Measurements from ENCODE around the gene GBP4. TPM values are rescaled to one million over a fixed set of nuclear protein-coding genes. Genes with fewer than 3 reads are reported as not detected.

GBP4 gene
- total and polyA plus RNA-seq, 9 of the 15 experiments (the other 6 are each of a cell fraction or from before 2014, with no cell fraction given), result 0.04 to 0.40 (median 0.11) TPM

DNA sequence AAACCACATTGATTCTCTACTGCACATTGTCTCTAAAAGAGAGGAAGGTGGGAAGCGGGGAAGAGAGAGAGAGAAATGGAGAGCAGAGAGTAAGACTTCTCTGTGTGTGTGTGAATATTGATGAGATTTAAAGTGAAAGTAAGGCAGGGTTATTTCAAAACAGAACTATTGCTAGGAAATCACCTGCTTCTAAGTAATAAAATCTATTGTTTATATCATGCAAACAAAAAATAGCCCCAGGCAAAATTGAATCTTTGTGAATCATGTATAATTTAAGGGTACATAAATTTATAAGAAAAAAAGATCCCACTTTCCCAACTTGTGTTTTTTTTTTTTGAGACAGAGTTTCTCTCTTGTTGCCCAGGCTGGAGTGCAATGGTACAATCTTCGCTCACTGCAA, 21.8 kb downstream of the GBP4 start (continued):
- TF ChIP-seq MED1 (CRISPR knock-in tag; IDR thresholded peaks at IDR 0.05; ENCODE audit: borderline replicate concordance) (no peak), ZC3H11A (IDR thresholded peaks at IDR 0.05; ENCODE audit: low read depth, low read length) (no peak)
- TF ChIP-seq, protein P1, sequence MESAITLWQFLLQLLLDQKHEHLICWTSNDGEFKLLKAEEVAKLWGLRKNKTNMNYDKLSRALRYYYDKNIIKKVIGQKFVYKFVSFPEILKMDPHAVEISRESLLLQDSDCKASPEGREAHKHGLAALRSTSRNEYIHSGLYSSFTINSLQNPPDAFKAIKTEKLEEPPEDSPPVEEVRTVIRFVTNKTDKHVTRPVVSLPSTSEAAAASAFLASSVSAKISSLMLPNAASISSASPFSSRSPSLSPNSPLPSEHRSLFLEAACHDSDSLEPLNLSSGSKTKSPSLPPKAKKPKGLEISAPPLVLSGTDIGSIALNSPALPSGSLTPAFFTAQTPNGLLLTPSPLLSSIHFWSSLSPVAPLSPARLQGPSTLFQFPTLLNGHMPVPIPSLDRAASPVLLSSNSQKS (CRISPR knock-in tag; IDR thresholded peaks at IDR 0.05), result no peak
- TF ChIP-seq, protein P2, sequence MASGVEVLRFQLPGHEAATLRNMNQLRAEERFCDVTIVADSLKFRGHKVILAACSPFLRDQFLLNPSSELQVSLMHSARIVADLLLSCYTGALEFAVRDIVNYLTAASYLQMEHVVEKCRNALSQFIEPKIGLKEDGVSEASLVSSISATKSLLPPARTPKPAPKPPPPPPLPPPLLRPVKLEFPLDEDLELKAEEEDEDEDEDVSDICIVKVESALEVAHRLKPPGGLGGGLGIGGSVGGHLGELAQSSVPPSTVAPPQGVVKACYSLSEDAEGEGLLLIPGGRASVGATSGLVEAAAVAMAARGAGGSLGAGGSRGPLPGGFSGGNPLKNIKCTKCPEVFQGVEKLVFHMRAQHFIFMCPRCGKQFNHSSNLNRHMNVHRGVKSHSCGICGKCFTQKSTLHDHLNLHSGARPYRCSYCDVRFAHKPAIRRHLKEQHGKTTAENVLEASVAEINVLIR (CRISPR knock-in tag; IDR thresholded peaks at IDR 0.05), result no peak
- TF ChIP-seq, protein P3, sequence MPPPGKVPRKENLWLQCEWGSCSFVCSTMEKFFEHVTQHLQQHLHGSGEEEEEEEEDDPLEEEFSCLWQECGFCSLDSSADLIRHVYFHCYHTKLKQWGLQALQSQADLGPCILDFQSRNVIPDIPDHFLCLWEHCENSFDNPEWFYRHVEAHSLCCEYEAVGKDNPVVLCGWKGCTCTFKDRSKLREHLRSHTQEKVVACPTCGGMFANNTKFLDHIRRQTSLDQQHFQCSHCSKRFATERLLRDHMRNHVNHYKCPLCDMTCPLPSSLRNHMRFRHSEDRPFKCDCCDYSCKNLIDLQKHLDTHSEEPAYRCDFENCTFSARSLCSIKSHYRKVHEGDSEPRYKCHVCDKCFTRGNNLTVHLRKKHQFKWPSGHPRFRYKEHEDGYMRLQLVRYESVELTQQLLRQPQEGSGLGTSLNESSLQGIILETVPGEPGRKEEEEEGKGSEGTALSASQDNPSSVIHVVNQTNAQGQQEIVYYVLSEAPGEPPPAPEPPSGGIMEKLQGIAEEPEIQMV (tag; conservative IDR thresholded peaks at IDR 0.05; ENCODE audit: low read depth), result no peak
- TF ChIP-seq, protein P4, sequence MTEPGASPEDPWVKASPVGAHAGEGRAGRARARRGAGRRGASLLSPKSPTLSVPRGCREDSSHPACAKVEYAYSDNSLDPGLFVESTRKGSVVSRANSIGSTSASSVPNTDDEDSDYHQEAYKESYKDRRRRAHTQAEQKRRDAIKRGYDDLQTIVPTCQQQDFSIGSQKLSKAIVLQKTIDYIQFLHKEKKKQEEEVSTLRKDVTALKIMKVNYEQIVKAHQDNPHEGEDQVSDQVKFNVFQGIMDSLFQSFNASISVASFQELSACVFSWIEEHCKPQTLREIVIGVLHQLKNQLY (CRISPR knock-in tag; conservative IDR thresholded peaks at IDR 0.05), result no peak

Measured in K562 (cell line).